HEK293T (cell line): Measurements from ENCODE around the gene FANCE.

Experiments
- ARNT ChIP-seq: fragments of 450-650 bp; IDR thresholded peaks from 2 replicates; pipeline ENCODE4 v1.6.1; 2017; ENCODE audit warnings: mild to moderate bottlenecking
- FOXA1 ChIP-seq: fragments of 450-650 bp; IDR thresholded peaks from 2 replicates; pipeline ENCODE4 v1.6.1; 2016; ENCODE audit warnings: mild to moderate bottlenecking
- FOXM1 ChIP-seq: fragments of 450-650 bp; IDR thresholded peaks from 2 replicates; pipeline ENCODE4 v1.6.1; 2017; ENCODE audit warnings: mild to moderate bottlenecking, borderline replicate concordance
- NFRKB ChIP-seq: fragments of 450-650 bp; IDR thresholded peaks from 2 replicates; pipeline ENCODE4 v1.6.1; 2016; ENCODE audit warnings: mild to moderate bottlenecking, moderate library complexity
- SP1 ChIP-seq: fragments of 450-650 bp; IDR thresholded peaks from 2 replicates; pipeline ENCODE4 v1.6.1; 2017
- SUZ12 ChIP-seq: fragments of 450-650 bp; IDR thresholded peaks from 2 replicates; pipeline ENCODE4 v1.6.1; 2016; ENCODE audit warnings: mild to moderate bottlenecking
- ZNF384 ChIP-seq: fragments of 450-650 bp; IDR thresholded peaks from 2 replicates; pipeline ENCODE4 v1.6.1; 2016

- TF ChIP-seq NFRKB (no peak), SUZ12 (no peak), ARNT (no peak), ZNF384 (no peak), SP1 (no peak), FOXM1 (no peak), FOXA1 (no peak)
Observed at GRCh38 chr6:35412102-35412501, 40.0 kb upstream of the FANCE start.
